ENCODE results near the gene CAD.

DNA sequence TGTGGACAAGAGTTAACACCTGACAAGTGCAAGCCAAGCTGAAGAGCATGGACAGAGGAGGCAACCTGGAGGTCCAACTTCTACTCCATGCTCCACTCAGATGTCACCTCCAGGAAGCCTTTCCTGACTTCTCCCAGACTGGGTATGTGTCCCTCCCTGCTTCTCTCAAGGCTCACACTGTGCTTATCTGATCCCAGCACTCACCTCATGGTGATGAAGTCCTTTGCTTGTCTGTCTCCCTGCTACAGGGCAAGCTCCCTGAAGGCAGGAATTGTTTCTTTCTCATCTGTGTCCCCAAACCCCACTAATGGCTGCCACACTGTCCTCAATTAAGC is 48.3 kb downstream of the CAD start:
- TF ChIP-seq EP300 (IDR thresholded peaks at IDR 0.05): no peak
- TF ChIP-seq, protein P1, sequence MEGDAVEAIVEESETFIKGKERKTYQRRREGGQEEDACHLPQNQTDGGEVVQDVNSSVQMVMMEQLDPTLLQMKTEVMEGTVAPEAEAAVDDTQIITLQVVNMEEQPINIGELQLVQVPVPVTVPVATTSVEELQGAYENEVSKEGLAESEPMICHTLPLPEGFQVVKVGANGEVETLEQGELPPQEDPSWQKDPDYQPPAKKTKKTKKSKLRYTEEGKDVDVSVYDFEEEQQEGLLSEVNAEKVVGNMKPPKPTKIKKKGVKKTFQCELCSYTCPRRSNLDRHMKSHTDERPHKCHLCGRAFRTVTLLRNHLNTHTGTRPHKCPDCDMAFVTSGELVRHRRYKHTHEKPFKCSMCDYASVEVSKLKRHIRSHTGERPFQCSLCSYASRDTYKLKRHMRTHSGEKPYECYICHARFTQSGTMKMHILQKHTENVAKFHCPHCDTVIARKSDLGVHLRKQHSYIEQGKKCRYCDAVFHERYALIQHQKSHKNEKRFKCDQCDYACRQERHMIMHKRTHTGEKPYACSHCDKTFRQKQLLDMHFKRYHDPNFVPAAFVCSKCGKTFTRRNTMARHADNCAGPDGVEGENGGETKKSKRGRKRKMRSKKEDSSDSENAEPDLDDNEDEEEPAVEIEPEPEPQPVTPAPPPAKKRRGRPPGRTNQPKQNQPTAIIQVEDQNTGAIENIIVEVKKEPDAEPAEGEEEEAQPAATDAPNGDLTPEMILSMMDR (IDR thresholded peaks at IDR 0.05): no peak

Measured in ovary (tissue), 3 donors.